GM12875 (cell line): ENCODE results near the gene CNOT6.

Experiments used
- H3K4me3 ChIP-seq: one replicate; pipeline ENCODE4 v1.5.1; 2011; ENCODE audit warnings: low read depth, low read length, control low read depth
- CTCF ChIP-seq: IDR thresholded peaks from 2 replicates; pipeline ENCODE4 v1.5.1; 2011; ENCODE audit warnings: low read depth, mild to moderate bottlenecking, control low read depth, inconsistent platforms, low read length, moderate library complexity, borderline replicate concordance; ENCODE audit not compliant: insufficient read depth

The CNOT6 gene

GRCh38 chr5:180535573-180535972 lies 41.4 kb downstream of the CNOT6 start:
- no peak overlapping the region for H3K4me3 ChIP-seq

DNA sequence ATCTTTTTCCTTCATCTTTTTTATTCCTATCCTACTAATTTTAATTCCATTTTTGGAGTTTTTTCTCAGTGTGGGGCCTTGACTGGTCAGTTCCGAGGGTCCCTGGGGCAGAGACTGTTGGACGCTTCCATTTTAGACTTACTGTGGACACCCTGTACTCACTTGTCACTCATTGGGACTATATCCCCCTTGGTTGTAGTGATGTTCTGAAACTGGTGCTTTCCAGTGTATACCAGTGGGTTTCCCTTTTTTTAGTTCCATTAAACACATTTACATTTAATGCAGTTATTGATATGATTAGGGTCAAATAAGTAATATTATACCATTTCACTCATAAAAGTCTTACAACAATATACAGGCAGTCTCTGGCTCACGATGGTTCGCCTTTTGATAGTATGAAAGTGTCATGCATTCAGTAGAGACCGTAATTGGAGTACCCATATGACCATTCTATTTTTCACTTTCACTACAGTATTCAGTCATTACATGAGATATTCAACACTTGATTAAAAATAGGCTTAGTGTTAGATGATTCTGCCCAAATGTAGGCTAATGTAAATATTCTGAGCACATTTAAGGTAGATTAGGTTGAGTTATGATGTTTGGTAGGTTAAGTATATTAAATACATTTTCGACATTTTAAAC lies 46.0 kb downstream of the CNOT6 start:
- TF ChIP-seq CTCF = no peak
- no peak overlapping the region for H3K4me3 ChIP-seq

More at GRCh38 chr5:180535573-180535972, 41.4 kb downstream of the CNOT6 start:
- TF ChIP-seq CTCF = no peak

DNA sequence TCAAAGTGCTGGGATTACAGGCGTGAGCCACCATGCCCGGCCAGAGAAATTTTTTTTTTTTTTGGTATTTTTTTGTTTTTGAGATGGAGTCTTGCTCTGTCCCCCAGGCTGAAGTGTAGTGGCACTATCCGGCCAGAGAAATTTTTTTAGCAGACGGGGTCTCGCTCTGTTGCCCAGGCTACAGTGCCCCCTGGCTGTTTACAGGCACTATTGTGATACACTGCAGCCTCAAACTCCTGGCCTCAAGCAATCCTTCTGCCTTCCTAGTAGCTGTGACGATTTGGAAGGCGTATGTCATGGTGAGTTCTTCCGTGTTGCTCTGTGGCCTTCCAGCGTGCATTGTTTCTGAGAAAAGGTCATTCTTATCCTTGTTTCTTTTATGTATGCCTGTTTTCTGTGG lies 47.5 kb downstream of the CNOT6 start:
- no peak overlapping the region for H3K4me3 ChIP-seq
- TF ChIP-seq CTCF = no peak

GRCh38 chr5:180545248-180545647 lies 51.1 kb downstream of the CNOT6 start:
- no peak for TF ChIP-seq CTCF
- no peak overlapping the region for H3K4me3 ChIP-seq

DNA sequence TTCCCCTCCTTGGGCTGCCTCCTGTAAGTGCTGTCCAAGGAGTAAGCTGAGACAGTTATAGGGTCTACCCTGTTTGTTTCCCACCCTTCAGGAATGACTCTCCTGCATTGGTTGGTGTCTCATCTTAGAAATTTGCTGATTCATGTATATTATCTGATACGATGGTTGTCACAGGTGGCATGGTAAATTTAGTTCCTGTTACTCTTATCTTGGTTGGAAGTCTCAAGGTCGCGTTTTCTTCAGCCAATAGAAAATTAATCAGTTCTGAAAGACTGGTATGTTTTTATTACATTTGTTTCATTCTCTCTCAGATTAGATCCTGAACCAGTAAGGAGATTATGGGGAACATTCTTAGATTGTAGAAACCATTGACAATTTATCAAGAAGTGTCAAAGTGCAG lies 54.4 kb downstream of the CNOT6 start:
- TF ChIP-seq CTCF = no peak
- H3K4me3 ChIP-seq = no peak overlapping the region

DNA sequence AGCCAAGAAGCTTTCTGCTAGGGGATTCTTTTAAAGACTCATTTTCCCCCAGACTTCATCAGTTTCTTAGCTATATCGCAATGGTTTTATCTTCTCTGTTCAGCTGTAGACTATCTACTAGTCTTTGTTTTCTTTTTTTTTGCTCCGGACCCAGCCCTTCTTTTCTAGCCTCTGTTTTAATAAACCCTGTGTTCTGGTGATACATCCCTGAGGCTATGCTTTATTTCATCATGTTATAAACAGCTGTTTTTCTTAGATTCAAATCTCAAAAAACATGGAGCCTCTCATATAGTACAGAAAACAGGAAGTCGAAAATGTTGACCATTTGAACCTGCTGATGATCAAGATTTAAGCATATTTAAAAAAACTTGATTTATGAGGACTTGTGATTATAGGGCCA lies 59.4 kb downstream of the CNOT6 start:
- no peak overlapping the region for H3K4me3 ChIP-seq
- no peak for TF ChIP-seq CTCF

- TF ChIP-seq CTCF = no peak
- no peak overlapping the region for H3K4me3 ChIP-seq
These were observed 61.2 kb downstream of the CNOT6 start for GRCh38 chr5:180555168-180555921.
